Ovary (tissue), 9 donors: ENCODE data around the gene C1QL4. TPM values are rescaled to one million over a fixed set of nuclear protein-coding genes. Genes with fewer than 3 reads are reported as not detected.
"Not testable (repeated sequence)": the region's sequence is repeated elsewhere in the genome, so short reads cannot be mapped to it uniquely, and the experiment has no call there.

ENCODE experiments used
- DNase-seq, 5 donors: peaks; one replicate each; pipeline ENCODE4 v3.0.0-alpha.2; 2019 to 2020
- H3K27ac ChIP-seq, 2 donors: fragments of 200-600 bp; one replicate each; pipeline versions ENCODE4 v1.5.1 to v1.8.0; 2019 to 2022
- H3K27me3 ChIP-seq: fragments of 200-600 bp; one replicate; pipeline ENCODE4 v1.8.0; 2022
- H3K36me3 ChIP-seq: fragments of 200-600 bp; sonication (generic); one replicate; pipeline ENCODE4 v1.5.1; 2019
- H3K4me1 ChIP-seq: one replicate; pipeline ENCODE4 v1.8.1; 2013; ENCODE audit warnings: mild to moderate bottlenecking, moderate library complexity; ENCODE audit not compliant: insufficient read depth
- H3K4me3 ChIP-seq: fragments of 200-600 bp; sonication (generic); one replicate; pipeline ENCODE4 v1.5.1; 2017
- H3K9me3 ChIP-seq, 2 donors: fragments of 200-600 bp in 1 of 2; sonication (generic) in 1 of 2; one replicate each; pipeline versions ENCODE4 v1.5.1 to v1.8.1; 2013 to 2019; ENCODE audit warnings: mild to moderate bottlenecking in 1 of 2, moderate library complexity in 1 of 2
- CTCF ChIP-seq, 3 donors: fragments of 450-650 bp in 2 of 3; fragments of 200-600 bp in 1 of 3; IDR thresholded peaks; one replicate each; pipeline versions ENCODE4 v1.5.1 to v1.8.0; 2016 to 2022; ENCODE audit warnings: antibody characterized with exemption in 3 of 3, mild to moderate bottlenecking in 1 of 3
- EP300 ChIP-seq: sonication (generic); formaldehyde crosslinking; IDR thresholded peaks from one replicate; pipeline ENCODE4 v1.6.1; 2017; ENCODE audit warnings: antibody characterized with exemption
- POLR2A ChIP-seq: fragments of 450-650 bp; IDR thresholded peaks from one replicate; pipeline ENCODE4 v1.6.1; 2017; ENCODE audit warnings: antibody characterized with exemption, mild to moderate bottlenecking, moderate library complexity
- WGBS, 3 donors: extraction: QIAGEN DNeasy Blood & Tissue Kit in 1 of 3; methylation state at CpG; one replicate each; pipeline versions ENCODE4 v1.1.5 to v1.1.7; 2013 to 2017; 5-methylcytosine and 5-hydroxymethylcytosine counted together
- intact Hi-C, 4 donors: fragments of 100-400 bp; cut with DNase I; formaldehyde crosslinking; loops; one replicate each; pipeline versions ENCODE4 v1.11.0 to v1.15.1; 2022 to 2023
- polyA plus RNA-seq, 2 donors: library from polyadenylated mRNA; stranded (reverse); fragments of 200-250 nt in 1 of 2; fragments of 350-450 nt in 1 of 2; fragmentation: Illumina TruSeq in 1 of 2; extraction: RNeasy Lipid Tissue Mini Kit (QIAGEN cat#74804) in 1 of 2; gene quantifications; one replicate each; pipeline ENCODE4 v1.2.3, GENCODE V29; 2013 to 2014
- total RNA-seq, 7 donors: library from RNA; depleted of rRNA in 2 of 7; stranded (reverse); fragments of >200 nt in 2 of 7; fragmentation: NEBNext Ultra II Directional in 3 of 7; extraction: Animal tissue kit (Norgen Biotek cat#: 25700) in 3 of 7; gene quantifications; one replicate each; pipeline versions ENCODE4 v1.1.0 to v1.2.4, GENCODE V29; 2016 to 2023
- donor health status: DM: no; HTN: no; CAD: no; lungs with moderate emphysema.
- donor health status: DM: no; HTN: no; CAD: no.
- donor health status: Bipolar disorder and iron deficiency.
- donor health status: DM: yes; HTN: yes; CAD: no.
- donor health status: DM: no; HTN: no; CAD: no.
- donor health status: DM: yes; HTN: yes; CAD: no.

The C1QL4 gene
- total and polyA plus RNA-seq, 9 donors: not detected

- no peak for DNase-seq
- no peak overlapping the region for H3K27ac ChIP-seq
- WGBS, 3 donors: 11 to 25% (median 13%) methylated on average over 47 to 72 of the region's 72 CpGs
Measured at GRCh38 chr12:49335955-49336644, 888 bp downstream of the C1QL4 start.

GRCh38 chr12:49335118-49335954, 1.7 kb downstream of the C1QL4 start:
- Histone ChIP-seq H3K9me3 (no peaks in the 10 kb centered on the region), H3K4me1 (no peaks in the 10 kb centered on the region), H3K4me3 (no peak overlapping the region), H3K27ac (no peak overlapping the region), H3K27me3 (no peaks in the 10 kb centered on the region), H3K36me3 (no peaks in the 10 kb centered on the region)
- WGBS, 3 donors: 69 to 76% (median 76%) methylated on average over 16 of the region's 16 CpGs
- no peak for DNase-seq
- intact Hi-C loops: loop anchor here in 1 of 4 donors (5.0 kb wide), 1 partner anchor 38 kb away; the partner anchor contains the start of gene PRPH
- TF ChIP-seq CTCF (IDR thresholded peaks at IDR 0.05) (no peak), POLR2A (no peak), EP300 (no peak)

More at GRCh38 chr12:49335955-49336644, 888 bp downstream of the C1QL4 start:
- Histone ChIP-seq H3K4me1 (no peaks in the 10 kb centered on the region), H3K36me3 (no peaks in the 10 kb centered on the region), H3K4me3 (no peak overlapping the region), H3K27me3 (no peaks in the 10 kb centered on the region), H3K9me3 (no peaks in the 10 kb centered on the region)
- intact Hi-C loops: loop anchor here in 1 of 4 donors (5.0 kb wide), 1 partner anchor 39 kb away; the partner anchor contains the start of gene PRPH
- no peak for TF ChIP-seq POLR2A
- TF ChIP-seq EP300: no peak
- no peak for TF ChIP-seq CTCF (IDR thresholded peaks at IDR 0.05)

GRCh38 chr12:49334681-49335080, 2.3 kb downstream of the C1QL4 start:
- Histone ChIP-seq H3K4me1 (no peaks in the 10 kb centered on the region), H3K27ac (no peak overlapping the region), H3K4me3 (no peak overlapping the region), H3K36me3 (no peaks in the 10 kb centered on the region), H3K9me3 (no peaks in the 10 kb centered on the region), H3K27me3 (no peaks in the 10 kb centered on the region)
- TF ChIP-seq POLR2A (no peak), EP300 (no peak)
- no peak for DNase-seq
- intact Hi-C loops: loop anchor here in 1 of 4 donors (5.0 kb wide), 1 partner anchor 37 kb away; the partner anchor contains the start of gene PRPH
- WGBS, 3 donors: 63 to 64% (median 63%) methylated on average over 12 of the region's 12 CpGs

- WGBS, 3 donors: 48 to 60% (median 50%) methylated on average over 19 of the region's 19 CpGs
- no peak overlapping the region for H3K4me3 ChIP-seq
- no peak for DNase-seq
- no peak overlapping the region for H3K27ac ChIP-seq
- intact Hi-C loops: no loop called here
- no peak for TF ChIP-seq POLR2A
- no peak for TF ChIP-seq CTCF (IDR thresholded peaks at IDR 0.05)
- TF ChIP-seq EP300: no peak
- H3K9me3 ChIP-seq: no peaks in the 10 kb centered on the region
- no peaks in the 10 kb centered on the region for H3K4me1 ChIP-seq
- no peaks in the 10 kb centered on the region for H3K36me3 ChIP-seq
- H3K27me3 ChIP-seq: no peaks in the 10 kb centered on the region
Measured at GRCh38 chr12:49334226-49334625, 2.8 kb downstream of the C1QL4 start.

GRCh38 chr12:49333778-49334177, 3.2 kb downstream of the C1QL4 start:
- H3K27ac ChIP-seq, H3K36me3 ChIP-seq, H3K9me3 ChIP-seq, DNase-seq, intact Hi-C loops, H3K4me1 ChIP-seq, H3K27me3 ChIP-seq, H3K4me3 ChIP-seq: not testable (repeated sequence)
- WGBS, 3 donors: 52 to 57% (median 55%) methylated on average over 21 of the region's 21 CpGs
